Neural progenitor cell (in vitro differentiated cells): ENCODE measurements around the gene INTS1. TPM values are rescaled to one million over a fixed set of nuclear protein-coding genes. Genes with fewer than 3 reads are reported as not detected.

Source experiments
- DNase-seq: peaks from one replicate; pipeline ENCODE4 v3.0.0-alpha.2; 2016; ENCODE audit warnings: low spot score
- H2AFZ ChIP-seq: fragments of 200-600 bp; sonication (generic); replicated peaks from 2 replicates; pipeline ENCODE4 v1.6.1; 2016; ENCODE audit warnings: antibody characterized with exemption
- H3F3A ChIP-seq: fragments of 200-600 bp; sonication (generic); 2 replicates; pipeline ENCODE4 v1.6.1; 2016; ENCODE audit warnings: antibody characterized with exemption, low read depth
- H3K27ac ChIP-seq: fragments of 200-600 bp; sonication (generic); 2 replicates; pipeline ENCODE4 v1.5.1; 2016; ENCODE audit warnings: mild to moderate bottlenecking
- H3K27me3 ChIP-seq: fragments of 200-600 bp; sonication (generic); 2 replicates; pipeline ENCODE4 v1.6.1; 2016; ENCODE audit warnings: mild to moderate bottlenecking, moderate library complexity
- H3K36me3 ChIP-seq: fragments of 200-600 bp; sonication (generic); 2 replicates; pipeline ENCODE4 v1.5.1; 2016
- H3K4me1 ChIP-seq: fragments of 200-600 bp; sonication (generic); 2 replicates; pipeline ENCODE4 v1.6.1; 2016; ENCODE audit warnings: mixed run types
- H3K4me2 ChIP-seq: fragments of 200-600 bp; sonication (generic); 2 replicates; pipeline ENCODE4 v1.6.1; 2016
- H3K4me3 ChIP-seq: fragments of 200-600 bp; sonication (generic); 2 replicates; pipeline ENCODE4 v1.5.1; 2016
- H3K79me2 ChIP-seq: fragments of 200-600 bp; sonication (generic); 2 replicates; pipeline ENCODE4 v1.6.1; 2016; ENCODE audit warnings: low read depth
- H3K9ac ChIP-seq: fragments of 200-600 bp; sonication (generic); 2 replicates; pipeline ENCODE4 v1.6.1; 2016
- H3K9me3 ChIP-seq: fragments of 200-600 bp; sonication (generic); 2 replicates; pipeline ENCODE4 v1.5.1; 2016; ENCODE audit warnings: low read depth
- H4K20me1 ChIP-seq: fragments of 200-600 bp; sonication (generic); 2 replicates; pipeline ENCODE4 v1.6.1; 2016; ENCODE audit warnings: low read depth
- H3K27ac Mint-ChIP-seq: 3 replicates; pipeline ENCODE4 v1.8.0; 2021; ENCODE audit warnings: mixed read lengths
- H3K27me3 Mint-ChIP-seq: 2 replicates; pipeline ENCODE4 v1.8.0; 2022; ENCODE audit warnings: low read depth, mild to moderate bottlenecking, inconsistent platforms, moderate library complexity, mixed read lengths; ENCODE audit not compliant: insufficient read depth
- H3K36me3 Mint-ChIP-seq: 3 replicates; pipeline ENCODE4 v1.8.0; 2021; ENCODE audit warnings: mixed read lengths
- H3K4me1 Mint-ChIP-seq: 3 replicates; pipeline ENCODE4 v1.8.0; 2021; ENCODE audit warnings: mixed read lengths
- H3K4me3 Mint-ChIP-seq: 3 replicates; pipeline ENCODE4 v1.8.0; 2021; ENCODE audit warnings: mild to moderate bottlenecking, moderate library complexity, mixed read lengths
- H3K9me3 Mint-ChIP-seq: 3 replicates; pipeline ENCODE4 v1.8.0; 2020; ENCODE audit warnings: mixed read lengths
- EZH2 ChIP-seq: fragments of 200-600 bp; sonication (generic); IDR thresholded peaks from 2 replicates; pipeline ENCODE4 v1.6.1; 2017; ENCODE audit warnings: antibody characterized with exemption, mild to moderate bottlenecking, moderate library complexity
- EZH2phosphoT487 ChIP-seq: fragments of 200-600 bp; sonication (generic); IDR thresholded peaks from 2 replicates; pipeline ENCODE4 v1.6.1; 2017; ENCODE audit warnings: antibody characterized with exemption
- total RNA-seq: library from RNA; depleted of rRNA; stranded (reverse); fragments of >200 nt; gene quantifications from 2 replicates; pipeline ENCODE4 v1.2.3, GENCODE V29; 2015; ENCODE audit warnings: low replicate concordance
- TF ChIP-seq, protein P1 (sequence below): fragments of 200-600 bp; sonication (generic); IDR thresholded peaks from 2 replicates; pipeline ENCODE4 v1.5.1; 2017; ENCODE audit warnings: antibody characterized with exemption, mild to moderate bottlenecking

INTS1 gene
- total RNA-seq, 1 donor from 2014 or later: 16.5 TPM

DNA sequence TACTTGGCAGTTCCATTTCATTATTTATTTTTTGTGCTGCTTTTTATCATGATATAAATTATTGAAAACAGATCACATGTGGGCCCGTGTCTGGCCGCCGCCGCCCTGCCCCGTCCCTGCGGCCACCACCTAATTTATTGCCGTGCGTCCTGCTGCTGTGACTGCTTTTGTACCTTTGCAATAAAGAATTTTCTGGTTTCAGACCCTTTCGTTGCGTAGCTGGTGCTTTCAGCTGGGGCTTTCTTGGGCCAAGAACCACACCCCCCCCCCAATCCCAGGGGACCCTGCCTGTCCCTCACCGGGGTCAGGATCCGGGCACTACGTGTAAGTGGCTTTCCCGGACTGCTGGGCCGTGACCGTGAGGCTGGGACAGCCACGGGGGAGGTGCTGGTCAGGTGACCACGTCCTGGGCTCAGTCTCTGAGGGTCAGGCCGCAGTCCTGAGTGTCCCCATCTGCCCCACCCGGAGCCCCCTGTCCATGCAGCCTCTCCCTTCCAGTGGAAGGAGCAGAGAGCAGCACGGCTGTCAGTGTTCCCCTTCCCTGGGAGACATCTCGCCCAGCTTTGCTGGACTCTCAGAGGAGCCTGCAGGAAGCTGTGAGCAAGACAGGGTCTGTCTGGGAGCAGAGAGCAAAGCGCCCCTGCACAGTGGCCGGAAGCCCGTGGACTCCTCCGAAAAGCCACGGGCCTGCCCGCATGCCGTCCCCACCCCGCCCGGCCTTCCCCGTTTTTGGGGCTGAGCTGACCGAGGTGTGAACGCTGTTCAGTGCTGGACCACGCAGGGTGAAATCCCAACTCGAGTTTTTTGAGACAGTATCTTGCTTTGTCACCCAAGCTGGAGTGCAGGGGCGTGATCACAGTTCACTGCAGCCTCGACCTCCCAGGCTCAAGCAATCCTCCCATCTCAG is 38.9 kb upstream of the INTS1 start:
- Histone ChIP-seq H3F3A (no peaks in the 10 kb centered on the region), H4K20me1 (peaks cover under 1% of the 10 kb centered on the region), H3K36me3 (no peaks in the 10 kb centered on the region), H2AFZ (no peak overlapping the region), H3K4me1 (no peaks in the 10 kb centered on the region), H3K27me3 (no peaks in the 10 kb centered on the region), H3K9me3 (no peaks in the 10 kb centered on the region), H3K4me2 (no peak overlapping the region), H3K9ac (no peak overlapping the region), H3K4me3 (no peak overlapping the region), H3K27ac (no peak overlapping the region), H3K79me2 (no peaks in the 10 kb centered on the region)
- no peak for TF ChIP-seq EZH2phosphoT487
- TF ChIP-seq, protein P1, sequence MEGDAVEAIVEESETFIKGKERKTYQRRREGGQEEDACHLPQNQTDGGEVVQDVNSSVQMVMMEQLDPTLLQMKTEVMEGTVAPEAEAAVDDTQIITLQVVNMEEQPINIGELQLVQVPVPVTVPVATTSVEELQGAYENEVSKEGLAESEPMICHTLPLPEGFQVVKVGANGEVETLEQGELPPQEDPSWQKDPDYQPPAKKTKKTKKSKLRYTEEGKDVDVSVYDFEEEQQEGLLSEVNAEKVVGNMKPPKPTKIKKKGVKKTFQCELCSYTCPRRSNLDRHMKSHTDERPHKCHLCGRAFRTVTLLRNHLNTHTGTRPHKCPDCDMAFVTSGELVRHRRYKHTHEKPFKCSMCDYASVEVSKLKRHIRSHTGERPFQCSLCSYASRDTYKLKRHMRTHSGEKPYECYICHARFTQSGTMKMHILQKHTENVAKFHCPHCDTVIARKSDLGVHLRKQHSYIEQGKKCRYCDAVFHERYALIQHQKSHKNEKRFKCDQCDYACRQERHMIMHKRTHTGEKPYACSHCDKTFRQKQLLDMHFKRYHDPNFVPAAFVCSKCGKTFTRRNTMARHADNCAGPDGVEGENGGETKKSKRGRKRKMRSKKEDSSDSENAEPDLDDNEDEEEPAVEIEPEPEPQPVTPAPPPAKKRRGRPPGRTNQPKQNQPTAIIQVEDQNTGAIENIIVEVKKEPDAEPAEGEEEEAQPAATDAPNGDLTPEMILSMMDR: no peak
- H3K4me1 Mint-ChIP-seq: peaks cover 4% of the 10 kb centered on the region
- no peaks in the 10 kb centered on the region for H3K9me3 Mint-ChIP-seq
- no peak overlapping the region for H3K4me3 Mint-ChIP-seq
- H3K27me3 Mint-ChIP-seq: peaks cover 6% of the 10 kb centered on the region
- no peaks in the 10 kb centered on the region for H3K36me3 Mint-ChIP-seq
- no peak overlapping the region for H3K27ac Mint-ChIP-seq
- no peak for DNase-seq

DNA sequence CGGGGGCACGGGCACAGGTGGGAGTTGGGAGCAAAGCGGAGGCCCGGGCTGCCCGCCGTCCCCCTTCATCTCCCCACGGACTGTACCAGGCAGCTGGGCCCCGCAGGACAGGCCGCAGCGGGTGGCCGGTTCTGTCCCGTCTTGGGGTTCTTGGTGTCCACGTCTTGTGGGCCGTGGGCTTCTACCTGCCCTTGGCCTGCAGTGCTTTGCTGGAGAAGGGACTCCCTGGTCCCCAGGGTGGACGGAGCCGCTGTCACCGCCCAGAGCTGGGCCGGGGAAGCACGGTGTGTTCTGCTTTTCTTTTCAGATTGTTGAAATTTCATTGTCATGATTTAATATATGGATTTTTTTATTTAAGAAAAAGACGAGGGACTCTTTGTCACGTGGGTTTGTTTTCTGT is 38.1 kb upstream of the INTS1 start:
- H3K36me3 ChIP-seq: no peaks in the 10 kb centered on the region
- H3K27me3 Mint-ChIP-seq: peaks cover 8% of the 10 kb centered on the region

DNA sequence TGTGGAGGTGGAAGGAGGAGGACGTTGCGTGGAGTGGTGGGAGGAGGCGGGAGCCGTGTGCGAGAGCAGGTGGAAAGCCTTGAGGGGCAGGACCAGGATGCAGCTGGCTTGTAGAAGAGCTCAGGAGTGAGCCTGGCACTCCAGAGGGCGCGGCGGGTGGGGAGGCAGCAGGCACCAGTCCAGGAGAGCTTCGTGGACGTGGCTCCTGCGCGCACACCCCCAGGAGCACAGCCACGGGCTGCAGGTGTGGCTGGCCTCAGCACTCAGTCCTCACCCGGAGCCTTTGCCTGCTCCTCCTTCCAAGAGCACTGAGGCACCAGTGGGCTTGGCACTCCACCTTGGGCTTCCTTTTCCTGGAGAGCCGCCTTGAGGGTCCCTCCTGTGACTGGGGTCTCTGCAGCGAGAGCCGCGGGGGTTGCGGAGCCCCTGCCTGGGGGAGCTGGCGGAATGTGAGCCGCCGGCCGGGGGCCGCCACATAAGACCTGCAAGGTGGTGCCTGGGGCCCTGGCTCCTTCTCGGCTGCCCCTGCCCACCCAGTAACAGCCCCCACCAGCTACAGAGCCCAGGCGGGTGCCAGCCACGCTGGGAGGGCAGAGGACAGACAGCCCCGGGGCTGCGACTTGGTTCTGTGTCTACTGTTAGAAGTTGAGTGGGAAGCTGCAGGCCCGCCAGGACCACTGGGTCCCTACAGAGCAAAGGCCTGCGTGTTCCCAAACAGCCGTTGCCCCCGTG is 37.4 kb upstream of the INTS1 start:
- Histone ChIP-seq H3K27ac (no peak overlapping the region), H3K9ac (no peak overlapping the region), H3K79me2 (no peaks in the 10 kb centered on the region), H4K20me1 (peaks cover 15% of the 10 kb centered on the region), H3K27me3 (no peaks in the 10 kb centered on the region), H3K36me3 (no peaks in the 10 kb centered on the region), H3K4me3 (no peak overlapping the region), H3K9me3 (no peaks in the 10 kb centered on the region), H2AFZ (no peak overlapping the region), H3K4me2 (no peak overlapping the region), H3K4me1 (peaks cover 13% of the 10 kb centered on the region), H3F3A (no peaks in the 10 kb centered on the region)
- no peaks in the 10 kb centered on the region for H3K9me3 Mint-ChIP-seq
- no peak for DNase-seq
- peaks cover 8% of the 10 kb centered on the region for H3K27me3 Mint-ChIP-seq
- peaks cover 10% of the 10 kb centered on the region for H3K4me1 Mint-ChIP-seq
- peak overlapping the region; percentile 30 for H3K27ac Mint-ChIP-seq
- H3K4me3 Mint-ChIP-seq: no peak overlapping the region
- no peaks in the 10 kb centered on the region for H3K36me3 Mint-ChIP-seq
- TF ChIP-seq EZH2 (no peak), EZH2phosphoT487 (no peak)
- TF ChIP-seq, protein P1: no peak

More for the DNA sequence above, 38.1 kb upstream of the INTS1 start:
- H3K27ac Mint-ChIP-seq: peak overlapping the region; percentile 30
- H3K4me1 Mint-ChIP-seq: peaks cover 8% of the 10 kb centered on the region
- Histone ChIP-seq H3K27me3 (no peaks in the 10 kb centered on the region), H3K79me2 (no peaks in the 10 kb centered on the region), H3K27ac (no peak overlapping the region), H3K9ac (no peak overlapping the region), H2AFZ (no peak overlapping the region), H3K9me3 (no peaks in the 10 kb centered on the region), H3K4me2 (no peak overlapping the region), H3K4me1 (peaks cover 6% of the 10 kb centered on the region), H4K20me1 (peaks cover 8% of the 10 kb centered on the region), H3F3A (no peaks in the 10 kb centered on the region), H3K4me3 (no peak overlapping the region)
- no peak overlapping the region for H3K4me3 Mint-ChIP-seq
- no peak for DNase-seq
- H3K9me3 Mint-ChIP-seq: no peaks in the 10 kb centered on the region
- TF ChIP-seq, protein P1: no peak
- TF ChIP-seq EZH2phosphoT487: no peak
- TF ChIP-seq EZH2: no peak
- no peaks in the 10 kb centered on the region for H3K36me3 Mint-ChIP-seq
